IPS DF 19.7 (cell line): ENCODE data around the gene C2orf80.
"Not testable (repeated sequence)": the region's sequence is repeated elsewhere in the genome, so short reads cannot be mapped to it uniquely, and the experiment has no call there.

ENCODE experiments used
- DNase-seq: peaks from one replicate; pipeline ENCODE4 v3.0.0-alpha.2; 2013; ENCODE audit warnings: low read depth, low spot score

Gene C2orf80

DNA sequence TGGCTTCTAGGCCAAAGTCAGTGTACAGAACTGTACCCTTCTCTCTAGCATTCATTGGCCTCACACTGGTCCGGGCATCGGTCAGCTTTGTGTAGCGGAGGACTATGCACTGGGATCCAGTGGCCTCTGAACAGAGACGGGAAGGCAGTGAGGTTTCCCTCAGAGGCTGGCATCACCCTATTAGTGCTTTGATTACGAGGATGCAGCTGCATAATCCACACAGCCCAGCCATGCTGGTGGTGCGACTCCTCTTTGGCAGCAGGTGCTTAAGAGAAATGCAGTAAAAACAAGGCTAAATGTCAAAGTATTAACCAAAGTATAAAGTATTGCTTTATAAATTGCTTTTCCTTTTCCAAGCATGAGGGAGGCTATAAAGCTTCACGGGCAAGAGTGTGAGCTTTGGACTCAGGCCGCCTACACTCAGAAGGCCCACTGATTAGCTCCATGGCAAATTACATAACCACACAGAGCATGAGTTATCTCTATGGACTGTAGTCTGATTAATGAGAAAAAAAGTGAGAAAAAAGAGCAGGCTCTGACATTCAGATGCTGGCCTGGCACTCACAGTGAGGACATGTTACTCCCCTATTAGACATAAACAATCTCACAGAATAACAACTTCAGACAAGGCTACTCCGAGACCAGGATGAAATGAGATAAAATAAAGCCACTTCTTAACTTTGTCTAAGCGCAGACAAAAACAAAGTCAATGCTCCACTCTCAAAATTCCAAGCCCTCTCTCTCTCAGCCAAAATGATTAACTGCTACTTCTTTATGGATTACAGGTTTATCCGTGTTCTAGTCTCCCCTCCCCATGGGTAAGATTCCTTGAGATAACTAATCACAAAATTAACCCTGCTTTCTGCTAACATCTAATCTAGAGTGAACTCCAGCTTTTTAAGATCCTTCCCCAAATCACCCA lies 53.8 kb downstream of the C2orf80 start:
- no peak for DNase-seq

- DNase-seq = no peak
Observed at GRCh38 chr2:208134928-208135586, 54.8 kb downstream of the C2orf80 start.

GRCh38 chr2:208130712-208131110 lies 59.1 kb downstream of the C2orf80 start:
- DNase-seq = no peak

GRCh38 chr2:208129744-208130711 lies 59.8 kb downstream of the C2orf80 start, which contains the start of gene CRYGC:
CRYGC (minus strand) TSS chr2:208129828; CDS start chr2:208129792, 36 bp downstream.
- DNase-seq = no peak

DNA sequence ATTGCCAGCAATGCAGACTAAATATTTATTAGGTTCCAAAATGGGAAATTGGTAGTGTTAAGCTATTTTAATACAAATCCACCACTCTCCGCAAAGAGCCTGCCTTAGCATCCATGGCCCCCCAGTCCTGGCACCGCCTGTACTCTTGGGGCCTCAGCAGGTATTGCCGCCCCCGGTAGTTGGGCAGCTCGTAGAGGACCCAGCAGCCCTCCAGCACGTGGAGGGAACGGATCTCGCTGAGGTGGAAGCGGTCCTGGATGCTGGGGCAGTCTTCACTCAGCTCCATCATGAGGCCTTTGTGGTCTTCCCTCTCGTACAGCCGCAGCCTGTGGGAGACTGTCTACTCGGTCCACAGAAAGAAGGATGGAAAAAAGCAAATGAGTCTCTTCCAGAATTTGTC lies 61.7 kb downstream of the C2orf80 start:
- DNase-seq = no peak

- DNase-seq = no peak
Observed at GRCh38 chr2:208127090-208127489, 62.7 kb downstream of the C2orf80 start.

GRCh38 chr2:208125251-208125650 lies 64.6 kb downstream of the C2orf80 start:
- no peak for DNase-seq

DNA sequence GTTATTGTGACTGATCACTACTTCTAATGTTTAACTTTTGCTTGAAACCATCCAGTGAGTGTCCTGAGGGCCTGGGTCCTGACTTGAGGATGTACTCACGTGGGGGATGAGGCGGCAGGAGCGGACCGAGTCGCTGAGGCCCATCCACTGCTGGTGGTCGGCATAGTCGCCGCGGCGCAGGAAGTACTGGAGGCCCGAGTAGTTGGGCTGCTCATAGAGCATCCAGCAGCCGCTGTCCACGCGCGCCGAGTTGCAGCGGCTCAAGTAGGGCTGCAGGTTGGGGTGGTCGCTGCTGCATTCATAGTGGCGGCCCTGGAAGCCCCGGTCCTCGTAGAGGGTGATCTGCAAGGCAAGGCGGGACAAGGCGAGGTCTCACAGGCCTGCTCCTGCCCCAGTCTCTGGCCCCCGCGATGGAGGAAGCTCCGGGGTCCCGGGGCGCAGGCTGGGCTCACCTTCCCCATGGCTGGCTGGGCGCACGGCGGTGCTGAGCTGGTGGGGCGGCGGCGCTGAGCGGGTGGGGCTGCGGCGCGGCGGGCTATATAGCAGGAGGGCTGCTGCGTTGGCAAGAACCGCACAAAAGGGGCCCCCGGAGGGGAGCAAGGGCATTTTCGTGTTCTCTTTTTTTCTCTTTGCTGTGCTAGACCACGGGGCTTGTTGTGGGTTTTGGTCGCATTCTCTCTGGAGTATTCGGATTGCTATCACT lies 65.7 kb downstream of the C2orf80 start, which contains the start of gene CRYGD:
CRYGD (minus strand) TSS at position 512 of the 703 bp plus-strand sequence; CDS start at position 461, 51 bp downstream.
- not testable (repeated sequence) for DNase-seq

DNA sequence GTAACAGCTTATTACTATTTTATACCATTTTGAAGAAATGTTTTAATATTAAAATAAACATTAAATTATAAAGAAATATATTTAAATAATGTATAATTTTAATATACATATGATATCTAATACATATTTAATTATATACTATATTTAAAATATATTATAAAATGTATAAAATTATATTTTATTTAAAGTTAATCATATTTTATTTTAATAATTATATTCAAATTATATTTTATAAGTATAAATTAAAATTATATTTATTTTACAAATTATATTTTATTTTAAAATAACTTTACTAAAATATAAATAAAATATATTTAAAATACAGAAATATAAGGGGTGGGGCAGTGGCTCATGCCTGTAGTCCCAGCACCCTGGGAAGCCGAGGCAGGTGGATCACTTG lies 67.6 kb downstream of the C2orf80 start:
- DNase-seq = no peak

DNA sequence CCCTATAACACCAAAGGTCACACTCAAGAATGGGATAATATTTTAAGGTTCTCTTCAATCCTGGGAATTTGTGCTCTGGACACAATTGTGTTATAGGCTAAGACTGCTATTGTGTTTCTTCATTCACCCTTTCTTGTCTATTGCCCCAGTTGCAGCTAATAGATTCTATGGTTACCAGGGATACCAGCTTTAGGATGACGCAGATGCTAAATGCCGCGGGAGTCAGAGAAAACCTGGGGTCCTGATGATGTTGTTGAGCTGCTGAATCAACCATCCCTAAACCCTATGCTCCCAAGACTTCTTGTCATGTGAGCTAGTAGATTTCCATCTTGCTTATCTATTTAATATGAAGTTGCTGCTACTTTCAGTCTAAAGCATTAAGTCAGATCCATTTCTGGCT lies 70.9 kb downstream of the C2orf80 start:
- no peak for DNase-seq

GRCh38 chr2:208117390-208117789 lies 72.4 kb downstream of the C2orf80 start:
- DNase-seq = not testable (repeated sequence)
